Activated naive CD8-positive, alpha-beta T cell treated with anti-CD3 and anti-CD28 coated beads, Interleukin-2, amount 50 U/mL, for 16 hours (primary cell): ENCODE data around the gene SPATA45.

Experiments
- DNase-seq: peaks from one replicate; pipeline ENCODE4 v3.0.0-alpha.2; 2020; ENCODE audit warnings: low read depth, low spot score

Gene SPATA45

GRCh38 chr1:212828395-212828794 lies 19.1 kb downstream of the SPATA45 start:
- no peak for DNase-seq

- DNase-seq: no peak
Observed at GRCh38 chr1:212827831-212828278, 19.6 kb downstream of the SPATA45 start.

- no peak for DNase-seq
Observed at GRCh38 chr1:212827171-212827776, 20.2 kb downstream of the SPATA45 start.

GRCh38 chr1:212825798-212826452 lies 21.5 kb downstream of the SPATA45 start:
- no peak for DNase-seq

- no peak for DNase-seq
Observed at GRCh38 chr1:212824201-212824600, 23.2 kb downstream of the SPATA45 start.

GRCh38 chr1:212822956-212823355 lies 24.5 kb downstream of the SPATA45 start:
- DNase-seq: no peak

GRCh38 chr1:212820969-212821368 lies 26.5 kb downstream of the SPATA45 start:
- no peak for DNase-seq

GRCh38 chr1:212819726-212820125 lies 27.7 kb downstream of the SPATA45 start:
- no peak for DNase-seq

GRCh38 chr1:212816567-212817278 lies 30.7 kb downstream of the SPATA45 start:
- DNase-seq: no peak

- no peak for DNase-seq
Observed at GRCh38 chr1:212814537-212815334, 32.7 kb downstream of the SPATA45 start.

GRCh38 chr1:212805767-212806166 lies 41.7 kb downstream of the SPATA45 start:
- DNase-seq: no peak

GRCh38 chr1:212797681-212798080 lies 49.8 kb downstream of the SPATA45 start:
- DNase-seq: no peak

- no peak for DNase-seq
Observed at GRCh38 chr1:212794561-212795014, 52.9 kb downstream of the SPATA45 start.

GRCh38 chr1:212792396-212792908 lies 55.0 kb downstream of the SPATA45 start:
- DNase-seq: no peak

GRCh38 chr1:212791676-212792395 lies 55.6 kb downstream of the SPATA45 start, which contains the start of the genes NSL1 and TATDN3:
NSL1 (minus strand) TSS chr1:212791777; CDS start chr1:212791763, 14 bp downstream.
TATDN3 (plus strand) TSS chr1:212791894; CDS start chr1:212791922, 28 bp downstream.
- peak; percentile 90 for DNase-seq

GRCh38 chr1:212791261-212791675 lies 56.2 kb downstream of the SPATA45 start:
- no peak for DNase-seq

GRCh38 chr1:212785871-212786270 lies 61.6 kb downstream of the SPATA45 start:
- no peak for DNase-seq

- DNase-seq: no peak
Observed at GRCh38 chr1:212783976-212784375, 63.5 kb downstream of the SPATA45 start.

GRCh38 chr1:212782422-212783154 lies 64.9 kb downstream of the SPATA45 start:
- no peak for DNase-seq

GRCh38 chr1:212781225-212781624 lies 66.2 kb downstream of the SPATA45 start:
- no peak for DNase-seq
